Kidney tubule cell (primary cell): ENCODE results near the gene ABCC4.

Experiments used
- DNase-seq: peaks from one replicate; pipeline ENCODE4 v3.0.0-alpha.2; 2018; ENCODE audit warnings: low spot score

ABCC4 gene

GRCh38 chr13:95050800-95051615, 250.2 kb downstream of the ABCC4 start:
- no peak for DNase-seq

- no peak for DNase-seq
Observed at GRCh38 chr13:95049772-95050171, 251.5 kb downstream of the ABCC4 start.

- no peak for DNase-seq
Observed at GRCh38 chr13:95044452-95045205, 256.6 kb downstream of the ABCC4 start.

- DNase-seq: no peak
Observed at GRCh38 chr13:95039415-95039814, 261.8 kb downstream of the ABCC4 start.

GRCh38 chr13:95038949-95039348, 262.3 kb downstream of the ABCC4 start:
- no peak for DNase-seq

GRCh38 chr13:95035311-95036109, 265.7 kb downstream of the ABCC4 start:
- no peak for DNase-seq

GRCh38 chr13:95033890-95034289, 267.4 kb downstream of the ABCC4 start:
- no peak for DNase-seq

- DNase-seq: no peak
Observed at GRCh38 chr13:95032121-95032520, 269.1 kb downstream of the ABCC4 start.

GRCh38 chr13:95030821-95031343, 270.4 kb downstream of the ABCC4 start:
- no peak for DNase-seq

- DNase-seq: no peak
Observed at GRCh38 chr13:95027638-95028037, 273.6 kb downstream of the ABCC4 start.

GRCh38 chr13:95025116-95025515, 276.1 kb downstream of the ABCC4 start:
- DNase-seq: no peak

GRCh38 chr13:95023405-95023804, 277.8 kb downstream of the ABCC4 start:
- no peak for DNase-seq

- peak; percentile 48 for DNase-seq
Observed at GRCh38 chr13:95020298-95020987, 280.8 kb downstream of the ABCC4 start.

- no peak for DNase-seq
Observed at GRCh38 chr13:95019886-95020285, 281.4 kb downstream of the ABCC4 start.

GRCh38 chr13:95007322-95007721, 293.9 kb downstream of the ABCC4 start:
- no peak for DNase-seq

GRCh38 chr13:95005300-95005699, 296.0 kb downstream of the ABCC4 start:
- DNase-seq: no peak

- DNase-seq: no peak
Observed at GRCh38 chr13:95003019-95003813, 298.0 kb downstream of the ABCC4 start.

GRCh38 chr13:95002126-95002525, 299.1 kb downstream of the ABCC4 start:
- no peak for DNase-seq

GRCh38 chr13:94999871-95000270, 301.4 kb downstream of the ABCC4 start:
- no peak for DNase-seq

GRCh38 chr13:94997126-94997525, 304.1 kb downstream of the ABCC4 start:
- DNase-seq: no peak

- no peak for DNase-seq
Observed at GRCh38 chr13:94996445-94996844, 304.8 kb downstream of the ABCC4 start.
